HepG2 (cell line): Measurements from ENCODE around the gene MYRIP. TPM values are rescaled to one million over a fixed set of nuclear protein-coding genes. Genes with fewer than 3 reads are reported as not detected.

ENCODE experiments used
- ATF7-NPFF ChIP-seq: sonication (generic); formaldehyde crosslinking; IDR thresholded peaks from 2 replicates; pipeline ENCODE4 v1.8.1; 2023; ENCODE audit warnings: mild to moderate bottlenecking, low read depth, missing genetic modification reagents, moderate library complexity
- ATM ChIP-seq: fragments of 450-650 bp; IDR thresholded peaks from 2 replicates; pipeline ENCODE4 v1.7.1; 2017; ENCODE audit warnings: mild to moderate bottlenecking, borderline replicate concordance
- CHD2 ChIP-seq: IDR thresholded peaks from 2 replicates; pipeline ENCODE4 v1.6.1; 2011; ENCODE audit warnings: low read depth, low read length, improper control_type of control experiment
- FIP1L1 ChIP-seq: fragments of 200-400 bp; formaldehyde crosslinking; IDR thresholded peaks from 2 replicates; pipeline ENCODE4 v1.6.1; 2018; ENCODE audit warnings: low read depth, mild to moderate bottlenecking, low read length, moderate library complexity, borderline replicate concordance; ENCODE audit not compliant: insufficient read depth
- HDAC6 ChIP-seq: fragments of 200-600 bp; sonication (generic); IDR thresholded peaks from 2 replicates; pipeline ENCODE4 v1.7.0; 2017; ENCODE audit warnings: mild to moderate bottlenecking, antibody characterized with exemption, low read length, low read depth
- MIER2 ChIP-seq: IDR thresholded peaks from 2 replicates; pipeline ENCODE4 v1.6.1; 2016; ENCODE audit warnings: missing biosample characterization, missing genetic modification reagents
- POLR2AphosphoS2 ChIP-seq: IDR thresholded peaks from 2 replicates; pipeline ENCODE4 v1.6.1; 2011; ENCODE audit warnings: low read depth, low read length, improper control_type of control experiment
- POLR2G ChIP-seq: fragments of 200-400 bp; formaldehyde crosslinking; IDR thresholded peaks from 2 replicates; pipeline ENCODE4 v1.6.1; 2018; ENCODE audit warnings: mild to moderate bottlenecking, low read depth, low read length, moderate library complexity
- PRDM10 ChIP-seq: sonication (generic); formaldehyde crosslinking; IDR thresholded peaks from 2 replicates; pipeline ENCODE4 v1.4.0; 2020; ENCODE audit warnings: low read depth, missing genetic modification reagents
- PTBP1 ChIP-seq: fragments of 200-400 bp; formaldehyde crosslinking; IDR thresholded peaks from 2 replicates; pipeline ENCODE4 v1.6.1; 2018; ENCODE audit warnings: low read length, low read depth; ENCODE audit not compliant: poor library complexity, severe bottlenecking
- RFXANK ChIP-seq: IDR thresholded peaks from 2 replicates; pipeline ENCODE4 v1.6.1; 2016
- SAFB2 ChIP-seq: sonication (generic); formaldehyde crosslinking; IDR thresholded peaks from 2 replicates; pipeline ENCODE4 v1.5.1; 2020; ENCODE audit warnings: missing genetic modification reagents, low read depth, mild to moderate bottlenecking, borderline replicate concordance
- THAP7 ChIP-seq: sonication (generic); formaldehyde crosslinking; IDR thresholded peaks from 2 replicates; pipeline ENCODE4 v1.8.1; 2023; ENCODE audit warnings: mild to moderate bottlenecking, missing genetic modification reagents
- THAP8 ChIP-seq: sonication (generic); formaldehyde crosslinking; IDR thresholded peaks from 2 replicates; pipeline ENCODE4 v1.5.1; 2020; ENCODE audit warnings: missing genetic modification reagents, mild to moderate bottlenecking, borderline replicate concordance
- ZKSCAN8 ChIP-seq: IDR thresholded peaks from 2 replicates; pipeline ENCODE4 v1.6.1; 2016; ENCODE audit warnings: borderline replicate concordance, missing genetic modification reagents, missing compliant biosample characterization
- ZNF33A ChIP-seq: sonication (generic); formaldehyde crosslinking; IDR thresholded peaks from 2 replicates; pipeline ENCODE4 v1.5.1; 2020; ENCODE audit warnings: missing genetic modification reagents, mild to moderate bottlenecking, moderate library complexity, borderline replicate concordance
- ZNF503 ChIP-seq: sonication (generic); formaldehyde crosslinking; IDR thresholded peaks from 2 replicates; pipeline ENCODE4 v1.4.0; 2020; ENCODE audit warnings: missing genetic modification reagents
- ZNF639 ChIP-seq: conservative IDR thresholded peaks from 2 replicates; pipeline ENCODE4 v1.6.1; 2018; ENCODE audit warnings: missing genetic modification reagents
- ZNF713 ChIP-seq: sonication (generic); formaldehyde crosslinking; IDR thresholded peaks from 2 replicates; pipeline ENCODE4 v1.4.0; 2020; ENCODE audit warnings: mild to moderate bottlenecking, missing genetic modification reagents
- ZNF775 ChIP-seq: sonication (generic); formaldehyde crosslinking; IDR thresholded peaks from 2 replicates; pipeline ENCODE4 v1.4.0; 2020; ENCODE audit warnings: missing genetic modification reagents, mild to moderate bottlenecking, moderate library complexity, borderline replicate concordance
- ZNF816 ChIP-seq: sonication (generic); formaldehyde crosslinking; IDR thresholded peaks from 2 replicates; pipeline ENCODE4 v1.8.0; 2022; ENCODE audit warnings: missing genetic modification reagents, mild to moderate bottlenecking, borderline replicate concordance
- polyA plus RNA-seq, 8 experiments: library from polyadenylated mRNA; depleted of rRNA in 3 of 8; stranded (reverse) in 7 of 8; unstranded in 1 of 8; fragments of >200 nt; fragmentation: Illumina TruSeq in 4 of 8; extraction: Trizol in 4 of 8; gene quantifications; 2 replicates each; pipeline versions ENCODE4 v1.2.1 to v1.2.3, GENCODE V29; 2011 to 2016; ENCODE audit warnings: low read depth in 4 of 8, missing spikeins in 1 of 8, mixed read lengths in 1 of 8; ENCODE audit not compliant: insufficient read depth in 1 of 8
- total RNA-seq, 5 experiments: library from RNA; depleted of rRNA; stranded (reverse); fragments of >200 nt; fragmentation: Illumina TruSeq; extraction: Trizol; gene quantifications; 2 replicates each; pipeline ENCODE4 v1.2.3, GENCODE V29; 2016; ENCODE audit warnings: low read depth in 1 of 5

Gene MYRIP
- total and polyA plus RNA-seq, 2 of the 13 experiments (the other 11 are each of a cell fraction or from before 2014, with no cell fraction given), result 0.64 to 0.84 TPM

- TF ChIP-seq HDAC6 (no peak), FIP1L1 (no peak), POLR2G (peak; percentile 90), ZNF33A (CRISPR knock-in tag) (no peak), ZNF713 (no peak), ZNF775 (CRISPR knock-in tag) (no peak), RFXANK (CRISPR knock-in tag) (no peak), THAP8 (CRISPR knock-in tag) (peak; percentile 83), THAP7 (CRISPR knock-in tag) (no peak), ZNF816 (CRISPR knock-in tag) (no peak), ATF7-NPFF (CRISPR knock-in tag) (peak; percentile 32; the same call in 1 of the 2 replicates), ZNF639 (CRISPR knock-in tag) (no peak; the same call in 1 of the 2 replicates), PRDM10 (peak; percentile 92; the same call in 1 of the 2 replicates), ATM (no peak), MIER2 (0 out of 2 replicates have a peak, but pooled peaks have one; percentile 25), PTBP1 (no peak), ZNF503 (CRISPR knock-in tag) (no peak), ZKSCAN8 (CRISPR knock-in tag) (no peak; the same call in 1 of the 2 replicates), CHD2 (no peak), SAFB2 (CRISPR knock-in tag) (no peak), POLR2AphosphoS2 (peak; percentile 88; the same call in 1 of the 2 replicates)
These were observed 500.1 kb downstream of the MYRIP start, which contains the start of gene EIF1B (continued) for GRCh38 chr3:40309418-40309924.
